HCT116 (cell line): ENCODE results near the gene UBE2D3. TPM values are rescaled to one million over a fixed set of nuclear protein-coding genes. Genes with fewer than 3 reads are reported as not detected.

Source experiments
- ATAC-seq: fragments of 200-7000 bp; cut with Tn5 transposase; 2 replicates; pipeline ENCODE4 v1.9.1; 2020; ENCODE audit warnings: mild to moderate bottlenecking, moderate library complexity
- BruUV-seq: library from RNA; stranded (reverse); fragments of 400-500 nt; replicated peaks from 2 replicates; lab custom pipeline; 2021; lab: Mats Ljungman, UMichigan
- CTCF ChIA-PET: fragments of 300-600 bp; sonication (Branson Sonifier 250); formaldehyde crosslinking; loops from one replicate; lab custom pipeline; 2021; ENCODE audit warnings: antibody characterized with exemption; lab: Charles Lee
- POLR2A ChIA-PET: fragments of 300-600, 350-600 bp; sonication (Branson Sonifier 250); formaldehyde crosslinking; loops from one replicate; lab custom pipeline; 2021; ENCODE audit warnings: antibody characterized with exemption; lab: Charles Lee
- RAD21 ChIA-PET, 2 experiments: fragments of 300-600 bp; sonication (Branson Sonifier 250); formaldehyde crosslinking; loops; one replicate each; lab custom pipeline; 2023; ENCODE audit warnings: low total read pairs in 2 of 2; ENCODE audit not compliant: uncharacterized antibody in 2 of 2, unreplicated experiment in 2 of 2, low non-redundant PET in 1 of 2; lab: Charles Lee
- DNase-seq: peaks from one replicate; pipeline ENCODE4 v3.0.0-alpha.2; 2010; ENCODE audit warnings: low read depth, low spot score
- H2AFZ ChIP-seq: fragments of 200-600 bp; shearing (Covaris generic), sonication (generic); 2 replicates; pipeline ENCODE4 v1.6.1; 2017; ENCODE audit warnings: low read depth, mixed run types, mixed read lengths, antibody characterized with exemption, low read length; ENCODE audit not compliant: poor library complexity, severe bottlenecking
- H3K27ac ChIP-seq: 2 replicates; pipeline ENCODE4 v1.5.1; 2012; ENCODE audit warnings: low read depth, low read length
- H3K27me3 ChIP-seq: fragments of 200-600 bp; sonication (generic); 2 replicates; pipeline ENCODE4 v1.6.1; 2016; ENCODE audit warnings: mixed run types, low read length, mixed read lengths; ENCODE audit not compliant: insufficient read depth
- H3K36me3 ChIP-seq, 2 experiments: fragments of 200-500 bp in 1 of 2; fragments of 200-600 bp in 1 of 2; sonication (Bioruptor generic) in 1 of 2; sonication (generic) in 1 of 2; 2 replicates each; pipeline versions ENCODE4 v1.5.1 to v1.6.1; 2014 to 2016; ENCODE audit warnings: low read length in 2 of 2, inconsistent platforms in 1 of 2, mixed read lengths in 1 of 2, mixed run types in 1 of 2; ENCODE audit not compliant: insufficient read depth in 2 of 2, control insufficient read depth in 1 of 2
- H3K4me1 ChIP-seq, 2 experiments: fragments of 200-600 bp in 1 of 2; sonication (generic) in 1 of 2; 2 replicates each; pipeline versions ENCODE4 v1.5.1 to v1.6.1; 2012 to 2017; ENCODE audit warnings: low read length in 2 of 2, inconsistent platforms in 1 of 2, mild to moderate bottlenecking in 1 of 2, mixed read lengths in 1 of 2, mixed run types in 1 of 2, moderate library complexity in 1 of 2; ENCODE audit not compliant: insufficient read depth in 2 of 2, control insufficient read depth in 1 of 2
- H3K4me2 ChIP-seq: fragments of 200-600 bp; sonication (generic); 2 replicates; pipeline ENCODE4 v1.6.1; 2017; ENCODE audit warnings: mixed run types, low read length, mixed read lengths
- H3K4me3 ChIP-seq, 2 experiments: fragments of 200-600 bp in 1 of 2; sonication (generic) in 1 of 2; replicated peaks in 1 of 2; 2 replicates each; pipeline ENCODE4 v1.5.1; 2011 to 2016; ENCODE audit warnings: low read length in 2 of 2, control low read depth in 1 of 2, low read depth in 1 of 2, mild to moderate bottlenecking in 1 of 2, mixed read lengths in 1 of 2, mixed run types in 1 of 2
- H3K79me2 ChIP-seq: fragments of 200-600 bp; sonication (generic); 2 replicates; pipeline ENCODE4 v1.6.1; 2017; ENCODE audit warnings: mild to moderate bottlenecking, mixed run types, low read length, moderate library complexity, mixed read lengths; ENCODE audit not compliant: insufficient read depth
- H3K9ac ChIP-seq: fragments of 200-600 bp; sonication (generic); 2 replicates; pipeline ENCODE4 v1.6.1; 2016; ENCODE audit warnings: low read length, mixed read lengths
- H3K9me2 ChIP-seq: fragments of 200-600 bp; sonication (generic), shearing (Covaris generic); 2 replicates; pipeline ENCODE4 v1.6.1; 2017; ENCODE audit warnings: mixed run types, mild to moderate bottlenecking, moderate library complexity; ENCODE audit not compliant: insufficient read depth
- H3K9me3 ChIP-seq, 2 experiments: fragments of 200-500 bp in 1 of 2; fragments of 200-600 bp in 1 of 2; sonication (Bioruptor generic) in 1 of 2; sonication (generic) in 1 of 2; 2 replicates each; pipeline ENCODE4 v1.6.1; 2014 to 2017; ENCODE audit warnings: low read length in 2 of 2, mixed read lengths in 2 of 2, inconsistent platforms in 1 of 2, low read depth in 1 of 2, mild to moderate bottlenecking in 1 of 2, mixed run types in 1 of 2, moderate library complexity in 1 of 2; ENCODE audit not compliant: control insufficient read depth in 1 of 2, insufficient read depth in 1 of 2
- H4K20me1 ChIP-seq: fragments of 200-600 bp; sonication (generic), shearing (Covaris generic); 2 replicates; pipeline ENCODE4 v1.6.1; 2017; ENCODE audit warnings: mixed run types, mild to moderate bottlenecking, moderate library complexity; ENCODE audit not compliant: insufficient read depth
- ELF1 ChIP-seq: IDR thresholded peaks from 2 replicates; pipeline ENCODE4 v1.6.1; 2012; ENCODE audit warnings: low read depth, borderline replicate concordance
- POLR2A ChIP-seq: IDR thresholded peaks from 2 replicates; pipeline ENCODE4 v1.7.0; 2011; ENCODE audit warnings: borderline replicate concordance; ENCODE audit not compliant: insufficient read depth, insufficient read length; ENCODE audit errors: extremely low read depth
- POLR2AphosphoS5 ChIP-seq: IDR thresholded peaks from 2 replicates; pipeline ENCODE4 v1.6.1; 2011; ENCODE audit warnings: mild to moderate bottlenecking, low read depth, low read length, moderate library complexity
- RAD21 ChIP-seq: IDR thresholded peaks from 2 replicates; pipeline ENCODE4 v1.6.1; 2012; ENCODE audit warnings: low read depth, mild to moderate bottlenecking
- SP1 ChIP-seq: IDR thresholded peaks from 2 replicates; pipeline ENCODE4 v1.6.1; 2012; ENCODE audit warnings: low read depth
- YY1 ChIP-seq: IDR thresholded peaks from 2 replicates; pipeline ENCODE4 v1.6.1; 2011; ENCODE audit warnings: low read length, low read depth, moderate library complexity, mild to moderate bottlenecking; ENCODE audit not compliant: insufficient replicate concordance; ENCODE audit errors: extremely low read depth
- ZNF274 ChIP-seq: fragments of 200-500 bp; sonication (Bioruptor generic); IDR thresholded peaks from 2 replicates; pipeline ENCODE4 v1.6.1; 2014; ENCODE audit warnings: mild to moderate bottlenecking, low read depth, low read length, inconsistent platforms
- intact Hi-C: fragments of 100-400 bp; cut with micrococcal nuclease; formaldehyde crosslinking; loops from 2 replicates; pipeline ENCODE4 v1.10.0; 2022
- total RNA-seq: library from RNA; stranded (reverse); gene quantifications from one replicate; pipeline ENCODE4 v1.2.1, GENCODE V29; 2021; ENCODE audit not compliant: unreplicated experiment
- TF ChIP-seq, protein P1 (sequence below): IDR thresholded peaks from 2 replicates; pipeline ENCODE4 v1.6.1; 2012
- TF ChIP-seq, protein P2 (sequence below): IDR thresholded peaks from 2 replicates; pipeline ENCODE4 v1.6.1; 2011; ENCODE audit warnings: mild to moderate bottlenecking, low read length, moderate library complexity; ENCODE audit not compliant: insufficient replicate concordance; ENCODE audit errors: extremely low read depth

Gene UBE2D3
- total RNA-seq, 1 experiment from 2014 or later: 302 TPM

GRCh38 chr4:102758241-102759160, 68.8 kb downstream of the UBE2D3 start:
- CTCF ChIA-PET: no interaction called here
- peaks cover 26% of the 10 kb centered on the region for H3K79me2 ChIP-seq
- no peak overlapping the region for H3K4me2 ChIP-seq
- no peak overlapping the region for H3K4me3 ChIP-seq
- DNase-seq (no peak), ATAC-seq (no peak)
- TF ChIP-seq YY1: no peak
- TF ChIP-seq ELF1: no peak
- no peak for TF ChIP-seq POLR2AphosphoS5
- TF ChIP-seq, protein P1, sequence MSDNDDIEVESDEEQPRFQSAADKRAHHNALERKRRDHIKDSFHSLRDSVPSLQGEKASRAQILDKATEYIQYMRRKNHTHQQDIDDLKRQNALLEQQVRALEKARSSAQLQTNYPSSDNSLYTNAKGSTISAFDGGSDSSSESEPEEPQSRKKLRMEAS: no peak
- TF ChIP-seq RAD21: no peak
- TF ChIP-seq POLR2A: no peak
- TF ChIP-seq ZNF274: no peak
- no peak for TF ChIP-seq SP1
- TF ChIP-seq, protein P2, sequence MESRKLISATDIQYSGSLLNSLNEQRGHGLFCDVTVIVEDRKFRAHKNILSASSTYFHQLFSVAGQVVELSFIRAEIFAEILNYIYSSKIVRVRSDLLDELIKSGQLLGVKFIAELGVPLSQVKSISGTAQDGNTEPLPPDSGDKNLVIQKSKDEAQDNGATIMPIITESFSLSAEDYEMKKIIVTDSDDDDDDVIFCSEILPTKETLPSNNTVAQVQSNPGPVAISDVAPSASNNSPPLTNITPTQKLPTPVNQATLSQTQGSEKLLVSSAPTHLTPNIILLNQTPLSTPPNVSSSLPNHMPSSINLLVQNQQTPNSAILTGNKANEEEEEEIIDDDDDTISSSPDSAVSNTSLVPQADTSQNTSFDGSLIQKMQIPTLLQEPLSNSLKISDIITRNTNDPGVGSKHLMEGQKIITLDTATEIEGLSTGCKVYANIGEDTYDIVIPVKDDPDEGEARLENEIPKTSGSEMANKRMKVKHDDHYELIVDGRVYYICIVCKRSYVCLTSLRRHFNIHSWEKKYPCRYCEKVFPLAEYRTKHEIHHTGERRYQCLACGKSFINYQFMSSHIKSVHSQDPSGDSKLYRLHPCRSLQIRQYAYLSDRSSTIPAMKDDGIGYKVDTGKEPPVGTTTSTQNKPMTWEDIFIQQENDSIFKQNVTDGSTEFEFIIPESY: no peak
- no peaks in the 10 kb centered on the region for H3K36me3 ChIP-seq
- no peaks in the 10 kb centered on the region for H3K9me2 ChIP-seq
- POLR2A ChIA-PET: no interaction called here
- BruUV-seq: no TSS peak
- no peak overlapping the region for H3K27ac ChIP-seq
- H4K20me1 ChIP-seq: no peaks in the 10 kb centered on the region
- H3K9ac ChIP-seq: no peak overlapping the region
- H2AFZ ChIP-seq: no peak overlapping the region
- no peaks in the 10 kb centered on the region for H3K9me3 ChIP-seq
- no peaks in the 10 kb centered on the region for H3K27me3 ChIP-seq
- H3K4me1 ChIP-seq: peaks cover 11 to 26% of the 10 kb centered on the region in 2 experiments; a peak in 3 of 4 replicates
- RAD21 ChIA-PET: no interaction called here
- intact Hi-C loops: no loop called here
